Thyroid gland (tissue), 4 donors: ENCODE data around the gene HOXB3.

Source experiments
- CTCF ChIP-seq, 6 experiments: fragments of 200-600 bp in 3 of 6; fragments of 450-650 bp in 3 of 6; sonication (generic) in 3 of 6; IDR thresholded peaks; one replicate each; pipeline ENCODE4 v1.5.1; 2016 to 2019; ENCODE audit warnings: antibody characterized with exemption in 6 of 6, mild to moderate bottlenecking in 2 of 6, inconsistent platforms in 1 of 6, moderate library complexity in 1 of 6
- POLR2A ChIP-seq, 2 donors: fragments of 450-650 bp; IDR thresholded peaks; one replicate each; pipeline ENCODE4 v1.6.1; 2017; ENCODE audit warnings: antibody characterized with exemption in 2 of 2, mild to moderate bottlenecking in 2 of 2, moderate library complexity in 1 of 2

- TF ChIP-seq POLR2A (IDR thresholded peaks at IDR 0.05) = no peak
- no peak for TF ChIP-seq CTCF (IDR thresholded peaks at IDR 0.05)
Observed at GRCh38 chr17:48549914-48550501, 40.0 kb downstream of the HOXB3 start.
